NCI-H2107 treated with DMSO at 0.1 percent for 48 hours (cell line): ENCODE data around the gene PRKCD.

ENCODE experiments used
- DNase-seq: peaks from one replicate; lab custom pipeline; 2025; ENCODE audit not compliant: unreplicated experiment; lab: John Stamatoyannopoulos, UW

The PRKCD gene

GRCh38 chr3:53213276-53213675 is 52.3 kb downstream of the PRKCD start:
- no peak for DNase-seq

DNA sequence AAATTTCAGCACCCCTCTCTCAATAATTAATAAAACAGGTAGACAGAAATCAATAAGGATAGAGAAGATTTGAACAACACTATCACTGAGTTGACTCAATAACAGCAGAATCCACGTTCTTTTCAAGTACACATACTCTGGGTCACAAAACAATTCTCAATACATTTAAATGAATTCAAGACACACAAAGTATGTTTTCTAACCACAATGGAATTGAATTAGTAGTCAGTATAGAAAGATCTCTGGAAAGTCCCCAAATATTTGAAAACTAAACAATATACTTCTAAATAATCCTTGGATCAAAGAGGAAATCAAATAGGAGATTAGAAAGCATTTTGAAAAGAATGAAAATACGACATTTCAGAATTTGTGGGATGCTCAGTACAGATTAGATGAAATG is 54.8 kb downstream of the PRKCD start:
- DNase-seq: no peak

GRCh38 chr3:53216723-53217122 is 55.7 kb downstream of the PRKCD start:
- DNase-seq: peak; percentile 15

GRCh38 chr3:53217175-53217574 is 56.2 kb downstream of the PRKCD start:
- DNase-seq: no peak

DNA sequence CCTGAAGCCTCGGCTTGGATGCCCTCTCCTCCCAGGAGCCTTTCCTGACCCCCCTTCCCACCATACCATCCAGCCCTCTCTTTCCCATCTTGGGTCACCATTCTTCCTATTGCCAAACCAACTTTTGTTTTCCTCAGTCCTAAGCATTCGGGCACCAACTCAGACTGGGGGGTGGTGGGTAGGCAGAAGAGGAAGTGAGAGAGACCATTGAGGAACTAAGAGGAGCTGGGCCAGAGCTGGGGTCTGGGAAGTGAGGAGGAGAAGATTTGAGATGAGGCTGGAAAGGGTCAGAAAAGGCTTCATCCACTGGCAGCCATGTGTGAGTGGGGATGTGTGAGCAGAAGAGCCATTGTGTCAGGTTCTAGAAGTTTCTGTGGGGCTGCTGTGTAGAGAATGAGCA is 57.1 kb downstream of the PRKCD start:
- DNase-seq: no peak

DNA sequence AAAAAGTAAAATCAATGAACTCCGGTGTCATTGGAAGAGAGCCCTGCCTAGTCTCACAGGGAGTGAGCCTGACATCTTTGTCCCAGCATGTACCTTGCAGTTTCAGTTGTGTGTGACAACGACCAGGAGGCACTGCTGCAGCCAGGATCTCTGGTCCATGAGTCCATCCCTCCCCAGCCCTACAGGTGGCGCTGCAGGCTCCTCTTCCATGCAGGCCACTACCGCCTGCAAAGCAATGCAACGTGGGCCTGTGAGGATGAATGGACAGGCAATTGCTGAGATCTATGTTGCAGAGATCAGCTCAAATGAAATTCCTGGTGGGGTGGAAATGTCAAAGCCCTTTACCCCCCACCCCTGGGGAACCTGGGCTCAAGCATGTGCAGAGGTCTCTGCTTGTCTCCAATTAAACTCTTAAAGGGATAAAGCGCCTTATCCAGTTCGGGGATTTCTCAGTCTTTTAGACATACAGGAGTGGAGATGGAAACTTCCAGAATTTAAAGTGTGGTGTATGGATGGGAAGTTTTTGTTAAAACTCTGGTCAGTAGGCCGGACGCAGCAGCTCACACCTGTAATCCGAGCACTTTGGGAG is 59.0 kb downstream of the PRKCD start:
- peak; percentile 48 for DNase-seq

DNA sequence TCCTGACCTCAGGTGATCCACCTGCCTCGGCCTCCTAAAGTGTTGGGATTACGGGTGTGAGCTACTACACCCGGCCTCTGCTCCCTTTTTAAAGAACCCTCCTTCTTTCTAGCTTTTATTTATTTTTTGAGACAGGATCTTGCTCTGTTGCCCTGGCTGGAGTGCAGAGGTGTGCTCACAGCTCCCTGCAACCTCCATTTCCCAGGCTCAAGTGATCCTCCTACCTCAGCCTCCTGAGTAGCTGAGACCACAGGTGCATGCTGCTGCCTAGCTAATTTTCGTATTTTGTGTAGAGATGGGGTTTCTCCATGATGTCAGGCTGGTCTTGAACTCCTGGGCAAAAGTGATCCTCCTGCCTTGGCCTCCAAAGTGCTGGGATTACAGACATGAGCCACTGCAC is 60.3 kb downstream of the PRKCD start:
- DNase-seq: no peak

DNA sequence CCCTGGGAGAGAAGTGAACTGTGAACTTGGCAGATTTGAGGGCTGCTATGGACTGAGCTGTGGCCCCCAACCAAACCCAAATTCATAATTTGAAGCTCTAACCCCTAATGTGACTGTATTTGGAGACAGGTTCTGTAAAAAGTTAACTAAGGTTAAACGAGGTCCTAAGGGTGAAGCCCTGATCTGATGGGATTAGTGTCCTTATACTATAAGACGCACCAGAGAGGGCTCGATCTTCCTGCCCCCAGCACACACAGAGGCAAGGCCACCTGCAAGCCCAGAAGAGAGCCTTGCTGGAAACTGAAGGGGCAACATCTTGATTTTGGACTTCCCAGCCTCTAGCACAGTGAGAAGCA is 60.8 kb downstream of the PRKCD start:
- DNase-seq: no peak

GRCh38 chr3:53222183-53222901 is 61.3 kb downstream of the PRKCD start:
- DNase-seq: no peak

GRCh38 chr3:53223025-53223424 is 62.0 kb downstream of the PRKCD start:
- no peak for DNase-seq

DNA sequence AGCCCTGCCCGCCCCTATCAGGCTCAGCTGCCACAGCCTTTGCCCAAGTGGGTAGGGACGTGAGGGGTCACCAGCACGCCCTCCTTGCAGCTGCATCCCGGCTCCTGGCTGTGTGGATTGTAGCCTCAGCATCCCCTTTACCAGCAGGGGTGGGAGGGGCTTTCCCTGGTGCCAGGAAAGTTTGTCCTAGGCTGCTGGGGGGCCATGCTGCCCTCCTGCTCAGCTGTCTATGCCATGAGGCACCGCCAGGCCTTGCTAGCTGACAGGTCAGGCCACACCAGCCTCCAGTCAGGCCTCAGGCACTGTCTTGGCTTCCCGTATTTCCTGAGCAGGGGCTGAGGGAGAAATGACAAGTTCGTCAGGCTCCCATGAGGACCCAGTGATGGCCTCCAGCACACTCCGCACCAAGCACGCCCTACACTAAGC is 62.5 kb downstream of the PRKCD start:
- no peak for DNase-seq

DNA sequence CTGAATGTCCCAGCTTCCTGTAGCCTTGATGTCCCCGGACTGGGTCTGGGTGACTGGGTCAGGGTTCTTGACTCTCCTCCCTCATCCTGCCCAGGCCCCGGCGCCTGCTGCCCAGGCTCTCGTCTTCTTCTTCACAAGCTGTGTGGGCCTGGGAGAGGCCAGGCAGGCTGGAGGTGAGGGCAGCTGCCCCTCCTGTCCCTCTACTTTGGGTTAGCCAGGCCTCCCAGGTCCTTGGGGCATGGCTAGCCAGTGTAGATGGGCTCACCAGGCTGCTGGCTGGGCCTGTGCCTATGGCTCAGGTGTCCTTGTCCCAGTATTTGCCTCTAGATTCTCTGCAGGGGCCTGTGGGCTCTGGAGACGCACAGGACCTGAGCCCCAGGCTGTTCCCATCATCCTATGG is 63.0 kb downstream of the PRKCD start:
- DNase-seq: no peak

GRCh38 chr3:53224536-53224935 is 63.5 kb downstream of the PRKCD start:
- no peak for DNase-seq

DNA sequence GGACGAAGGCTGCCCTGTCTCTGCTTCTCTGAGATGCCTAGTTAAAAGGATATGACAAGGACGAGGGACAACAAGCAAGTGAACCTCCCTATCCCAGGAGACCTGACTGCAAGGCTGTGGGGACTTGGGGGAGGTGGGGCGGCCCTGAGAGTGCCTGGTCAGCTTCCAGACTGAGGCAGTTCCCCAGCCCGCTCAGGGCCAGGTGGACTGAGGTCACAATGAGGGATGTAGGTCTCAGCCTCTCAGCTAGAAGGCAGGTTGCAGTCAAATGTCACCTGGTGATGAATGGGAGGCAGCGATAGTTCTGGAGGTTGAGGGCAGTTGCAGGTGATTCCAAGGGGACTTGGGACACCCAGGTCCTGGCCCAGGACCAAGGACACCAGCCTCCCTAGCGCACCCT is 64.2 kb downstream of the PRKCD start:
- DNase-seq: no peak

DNA sequence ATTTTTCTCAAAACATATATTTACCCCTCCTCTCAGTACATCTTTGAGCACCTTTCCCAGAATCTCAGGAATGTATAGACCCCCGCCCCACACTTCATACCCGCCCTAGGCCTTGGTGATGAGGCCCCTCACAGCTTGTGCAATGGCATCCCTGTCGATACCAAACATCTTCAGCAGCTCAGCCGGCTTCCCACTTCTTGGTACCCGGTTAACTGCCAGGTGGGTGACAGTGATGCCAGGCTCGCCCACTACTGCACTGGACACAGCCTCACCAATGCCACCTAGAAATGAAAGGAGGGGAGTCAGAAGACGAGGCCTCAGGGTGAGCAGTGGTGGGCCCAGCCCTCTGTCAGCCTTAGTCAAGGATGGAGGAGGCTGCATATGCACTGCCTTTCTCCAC is 64.6 kb downstream of the PRKCD start:
- DNase-seq: no peak

DNA sequence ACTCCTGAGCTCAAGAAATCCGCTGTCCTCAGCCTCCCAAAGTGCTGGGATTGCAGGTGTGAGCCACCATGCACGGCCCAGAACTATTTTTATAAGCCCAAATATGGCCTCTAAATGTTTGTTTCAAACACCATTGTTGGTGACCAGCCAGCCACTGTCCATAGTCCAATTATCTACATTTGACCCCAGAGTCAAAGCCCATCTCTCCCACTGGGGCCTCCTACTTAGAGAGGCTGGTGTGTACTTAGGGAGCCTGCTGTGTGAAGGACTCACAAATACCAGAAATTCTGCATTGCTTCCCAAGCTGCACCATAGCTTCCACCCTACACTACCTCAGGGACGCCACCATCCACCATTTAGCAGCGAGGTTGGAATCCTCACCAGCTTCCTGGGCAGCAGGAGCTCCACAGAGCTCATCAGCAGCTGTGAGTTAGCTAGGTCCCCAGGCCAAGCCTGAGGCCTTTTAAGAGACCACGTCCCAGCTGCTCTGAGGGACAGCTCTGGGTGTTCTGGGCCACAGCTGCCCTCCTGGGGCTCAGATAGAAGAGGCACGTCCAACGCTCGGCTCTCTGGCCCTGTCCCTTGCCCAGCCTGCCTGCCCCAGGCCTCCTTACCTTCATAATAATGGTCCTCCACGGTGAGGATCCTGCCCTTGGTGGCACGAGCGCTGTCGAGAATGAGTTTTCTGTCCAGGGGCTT is 65.3 kb downstream of the PRKCD start:
- no peak for DNase-seq

DNA sequence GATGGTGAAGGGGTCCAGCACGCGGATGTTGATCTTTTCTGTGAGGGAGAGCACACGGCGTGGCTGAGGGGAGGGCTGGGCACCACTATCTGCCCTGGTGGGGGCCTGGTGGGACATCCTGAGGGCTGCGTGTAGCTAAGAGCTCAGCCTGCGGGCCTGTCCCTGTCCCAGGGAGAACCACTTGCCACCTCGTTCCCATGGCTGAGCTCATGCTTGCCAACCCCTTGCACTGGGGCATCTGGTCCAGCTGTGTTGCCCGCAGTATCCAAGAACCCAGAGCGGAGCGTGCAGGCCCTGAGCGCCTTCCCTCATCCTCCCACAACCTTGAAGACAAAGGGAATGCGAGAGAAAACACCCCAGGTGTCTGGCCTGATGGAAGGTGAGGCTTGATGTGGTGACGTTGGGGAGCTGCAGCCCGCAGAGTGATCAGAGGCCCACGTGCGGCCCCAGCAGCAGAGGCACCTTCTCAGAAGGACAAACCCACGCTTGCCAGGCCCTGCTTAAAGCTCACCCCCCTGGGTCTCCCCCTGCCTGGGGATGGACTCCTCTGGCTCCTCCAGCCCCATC is 65.9 kb downstream of the PRKCD start:
- DNase-seq: no peak

- DNase-seq: no peak
Measured at GRCh38 chr3:53227993-53228885, 67.2 kb downstream of the PRKCD start.

- DNase-seq: no peak
Measured at GRCh38 chr3:53229171-53229570, 68.2 kb downstream of the PRKCD start.

- no peak for DNase-seq
Measured at GRCh38 chr3:53229606-53230005, 68.6 kb downstream of the PRKCD start.

GRCh38 chr3:53230041-53230621 is 69.1 kb downstream of the PRKCD start:
- DNase-seq: no peak
